Ectodermal cell (in vitro differentiated cells): ENCODE measurements around the gene RSPO4.
"Not testable (repeated sequence)": the region's sequence is repeated elsewhere in the genome, so short reads cannot be mapped to it uniquely, and the experiment has no call there.

Experiments
- H3K27ac ChIP-seq: 2 replicates; pipeline ENCODE4 v1.7.0; 2013; ENCODE audit warnings: mild to moderate bottlenecking, low read depth, low read length; ENCODE audit not compliant: insufficient read depth, poor library complexity, severe bottlenecking
- H3K27me3 ChIP-seq: 2 replicates; pipeline ENCODE4 v1.7.0; 2013; ENCODE audit warnings: mild to moderate bottlenecking, low read length; ENCODE audit not compliant: insufficient read depth, control insufficient read depth, poor library complexity, severe bottlenecking
- H3K36me3 ChIP-seq: one replicate; pipeline ENCODE4 v1.7.0; 2013; ENCODE audit warnings: low read length; ENCODE audit not compliant: control insufficient read depth, insufficient read depth
- H3K4me1 ChIP-seq: one replicate; pipeline ENCODE4 v1.7.0; 2013; ENCODE audit warnings: low read length; ENCODE audit not compliant: control insufficient read depth, insufficient read depth
- H3K4me3 ChIP-seq: 2 replicates; pipeline ENCODE4 v1.7.0; 2013; ENCODE audit warnings: low read depth, low read length, control low read depth; ENCODE audit not compliant: insufficient read depth
- H3K9me3 ChIP-seq: 2 replicates; pipeline ENCODE4 v1.7.0; 2013; ENCODE audit warnings: mild to moderate bottlenecking, low read length, moderate library complexity; ENCODE audit not compliant: control insufficient read depth
- WGBS, 2 experiments: methylation state at CpG; one replicate each; pipeline ENCODE4 v1.1.7; 2013; ENCODE audit warnings: missing lambda C conversion rate in 2 of 2; 5-methylcytosine and 5-hydroxymethylcytosine counted together

Gene RSPO4

DNA sequence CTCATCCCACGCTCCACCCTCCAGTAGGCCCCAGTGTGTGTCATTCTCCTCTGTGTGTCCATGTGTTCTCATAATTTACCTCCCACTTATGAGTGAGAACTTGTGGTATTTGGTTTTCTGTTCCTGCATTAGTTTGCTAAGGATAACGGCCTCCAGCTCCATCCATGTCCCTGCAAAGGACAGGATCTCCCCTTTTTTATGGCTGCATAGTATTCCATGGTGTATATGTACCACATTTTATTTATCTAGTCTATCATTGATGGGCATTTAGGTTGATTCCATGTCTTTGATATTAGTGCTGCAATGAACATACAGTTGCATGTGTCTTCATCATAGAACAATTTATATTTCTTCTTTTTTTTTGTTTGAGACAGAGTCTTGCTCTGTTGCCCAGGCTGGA lies 24.1 kb upstream of the RSPO4 start:
- 79 to 90% methylated on average over 2 of the region's 2 CpGs for WGBS, 2 experiments

GRCh38 chr20:1022871-1023270 lies 20.8 kb upstream of the RSPO4 start:
- Histone ChIP-seq H3K27me3 (no peaks in the 10 kb centered on the region), H3K9me3 (no peaks in the 10 kb centered on the region), H3K4me3 (no peak overlapping the region), H3K27ac (no peak overlapping the region), H3K36me3 (no peaks in the 10 kb centered on the region), H3K4me1 (no peaks in the 10 kb centered on the region)

More for the DNA sequence above, 24.1 kb upstream of the RSPO4 start:
- not testable (repeated sequence) for H3K9me3 ChIP-seq, H3K4me3 ChIP-seq, H3K36me3 ChIP-seq, H3K27ac ChIP-seq, H3K27me3 ChIP-seq, H3K4me1 ChIP-seq

GRCh38 chr20:1020614-1021013 lies 18.5 kb upstream of the RSPO4 start:
- no peaks in the 10 kb centered on the region for H3K36me3 ChIP-seq
- no peaks in the 10 kb centered on the region for H3K27me3 ChIP-seq
- H3K9me3 ChIP-seq, result no peaks in the 10 kb centered on the region
- no peaks in the 10 kb centered on the region for H3K4me1 ChIP-seq
- H3K4me3 ChIP-seq, result no peak overlapping the region
- WGBS, 2 experiments, result 84 to 88% methylated on average over 5 of the region's 5 CpGs
- no peak overlapping the region for H3K27ac ChIP-seq

DNA sequence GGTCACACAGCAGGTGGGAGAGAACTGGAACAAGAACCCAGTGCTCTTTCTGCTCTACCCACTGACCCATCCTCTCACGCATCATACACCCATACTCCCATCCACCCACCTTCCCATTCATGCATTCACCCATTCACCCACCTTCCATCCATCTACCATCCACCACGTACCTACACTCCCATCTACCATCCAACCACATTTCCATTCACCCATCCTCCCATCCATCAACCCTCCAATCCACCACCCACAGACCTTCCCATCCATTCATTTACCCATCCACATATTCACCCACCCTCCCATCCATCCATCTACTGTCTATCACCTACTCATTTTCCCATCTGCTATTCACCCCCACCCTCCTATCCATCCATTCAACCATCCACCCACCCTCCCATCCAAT lies 17.2 kb upstream of the RSPO4 start:
- no peaks in the 10 kb centered on the region for H3K9me3 ChIP-seq
- WGBS, 2 experiments, result 47% methylated on average over 2 of the region's 2 CpGs
- no peak overlapping the region for H3K4me3 ChIP-seq
- no peaks in the 10 kb centered on the region for H3K4me1 ChIP-seq
- H3K27me3 ChIP-seq, result no peaks in the 10 kb centered on the region
- no peaks in the 10 kb centered on the region for H3K36me3 ChIP-seq
- H3K27ac ChIP-seq, result no peak overlapping the region

DNA sequence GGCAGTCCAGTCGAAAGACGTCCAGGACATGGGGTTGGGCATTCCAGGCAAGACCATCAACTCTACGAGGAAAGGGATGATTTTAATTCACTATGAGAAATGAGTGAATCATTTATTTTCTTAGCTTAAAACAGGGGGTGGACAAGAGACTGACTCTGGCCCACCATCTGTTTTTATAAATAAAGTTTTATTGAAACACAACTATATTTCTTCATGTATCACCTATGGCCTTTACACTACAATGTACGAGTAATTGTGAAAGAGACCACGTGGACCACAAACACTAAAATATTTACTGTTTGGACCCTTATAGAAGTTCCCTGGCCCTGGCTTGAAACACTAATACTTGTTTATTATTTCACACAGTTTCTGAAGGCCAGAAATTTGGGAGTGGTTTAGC lies 15.6 kb upstream of the RSPO4 start:
- H3K4me3 ChIP-seq, result no peak overlapping the region
- 54 to 56% methylated on average over 5 of the region's 5 CpGs for WGBS, 2 experiments

GRCh38 chr20:1015181-1015580 lies 13.1 kb upstream of the RSPO4 start:
- 96% methylated on average over 1 of the region's 1 CpG for WGBS, 2 experiments
- H3K36me3 ChIP-seq, result no peaks in the 10 kb centered on the region
- no peaks in the 10 kb centered on the region for H3K4me1 ChIP-seq
- no peak overlapping the region for H3K27ac ChIP-seq
- H3K4me3 ChIP-seq, result no peak overlapping the region
- no peaks in the 10 kb centered on the region for H3K27me3 ChIP-seq
- no peaks in the 10 kb centered on the region for H3K9me3 ChIP-seq

More for the DNA sequence above, 15.6 kb upstream of the RSPO4 start:
- no peak overlapping the region for H3K27ac ChIP-seq
- H3K9me3 ChIP-seq, result no peaks in the 10 kb centered on the region
- no peaks in the 10 kb centered on the region for H3K4me1 ChIP-seq
- H3K27me3 ChIP-seq, result no peaks in the 10 kb centered on the region
- H3K36me3 ChIP-seq, result no peaks in the 10 kb centered on the region

DNA sequence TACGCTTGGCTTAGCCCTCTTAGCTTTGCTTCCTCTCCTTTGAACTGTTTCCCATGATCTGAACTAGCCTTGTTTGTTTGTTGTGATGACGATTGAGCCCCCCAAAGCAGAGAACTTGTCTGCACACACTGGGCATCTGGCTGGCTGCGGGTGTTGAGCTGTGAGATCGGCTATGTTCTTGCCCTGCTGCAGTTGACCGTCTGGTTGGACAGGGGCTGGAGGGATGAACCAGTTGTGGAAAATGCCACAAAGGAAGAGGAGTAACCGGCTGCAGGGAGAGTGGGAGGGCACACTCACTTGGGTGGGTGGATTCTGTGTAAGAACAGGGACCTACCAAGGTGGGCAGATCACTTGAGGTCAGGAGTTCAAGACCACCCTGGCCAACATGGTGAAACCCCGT lies 12.4 kb upstream of the RSPO4 start:
- WGBS, 2 experiments, result 72 to 87% methylated on average over 5 to 7 of the region's 7 CpGs

DNA sequence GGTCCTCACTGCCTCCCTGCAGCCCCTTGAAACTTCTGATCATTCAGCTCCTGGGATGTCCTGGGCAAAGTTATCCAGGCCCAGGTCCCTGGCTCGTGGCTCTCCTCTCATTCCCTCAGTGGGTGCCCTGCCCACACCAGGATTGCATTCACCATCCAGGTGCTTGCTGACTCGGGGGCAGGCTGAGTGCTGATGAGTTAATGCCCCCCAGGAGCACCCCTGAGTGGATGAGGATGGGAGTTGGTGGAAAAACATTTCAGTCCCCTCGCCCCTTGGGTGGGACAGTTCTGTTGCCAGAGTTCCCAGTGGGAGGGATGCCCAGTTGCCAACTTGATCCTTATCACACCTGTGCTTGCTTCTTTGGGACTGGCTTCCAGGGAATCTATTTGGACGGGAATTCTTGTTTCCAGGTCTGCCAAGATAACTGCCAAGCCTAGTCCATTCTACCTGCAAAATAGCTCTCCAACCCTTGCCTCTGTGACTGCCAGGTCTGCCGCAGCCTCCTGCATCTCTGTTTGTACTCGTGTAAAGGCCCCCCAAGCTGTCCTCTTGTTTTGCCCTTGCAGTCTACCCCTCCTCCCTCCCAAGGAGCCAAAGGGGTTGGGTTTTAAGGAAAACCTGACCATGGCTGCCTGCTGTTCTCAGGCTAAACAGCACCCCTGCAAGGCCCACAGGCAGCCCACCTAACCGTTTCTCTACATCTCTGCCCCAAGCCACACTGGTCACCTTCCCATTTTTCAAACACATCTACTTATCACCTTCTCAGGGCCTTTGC lies 11.6 kb upstream of the RSPO4 start:
- H3K27ac ChIP-seq, result no peak overlapping the region
- H3K36me3 ChIP-seq, result no peaks in the 10 kb centered on the region
- H3K4me3 ChIP-seq, result no peak overlapping the region
- no peaks in the 10 kb centered on the region for H3K27me3 ChIP-seq
- WGBS, 2 experiments, result 83% methylated on average over 7 of the region's 7 CpGs
- H3K4me1 ChIP-seq, result no peaks in the 10 kb centered on the region
- no peaks in the 10 kb centered on the region for H3K9me3 ChIP-seq

More for the DNA sequence above, 12.4 kb upstream of the RSPO4 start:
- Histone ChIP-seq H3K4me3 (no peak overlapping the region), H3K36me3 (no peaks in the 10 kb centered on the region), H3K9me3 (no peaks in the 10 kb centered on the region), H3K27ac (no peak overlapping the region), H3K4me1 (no peaks in the 10 kb centered on the region), H3K27me3 (no peaks in the 10 kb centered on the region)

GRCh38 chr20:1012359-1013168 lies 10.5 kb upstream of the RSPO4 start:
- Histone ChIP-seq H3K27me3 (no peaks in the 10 kb centered on the region), H3K9me3 (no peaks in the 10 kb centered on the region), H3K27ac (no peak overlapping the region), H3K4me1 (no peaks in the 10 kb centered on the region), H3K4me3 (no peak overlapping the region), H3K36me3 (no peaks in the 10 kb centered on the region)
- WGBS, 2 experiments, result 76 to 78% methylated on average over 10 of the region's 10 CpGs

GRCh38 chr20:1010659-1011058 lies 8.5 kb upstream of the RSPO4 start:
- Histone ChIP-seq H3K4me1 (no peaks in the 10 kb centered on the region), H3K4me3 (no peak overlapping the region), H3K27ac (no peak overlapping the region), H3K36me3 (no peaks in the 10 kb centered on the region), H3K27me3 (no peaks in the 10 kb centered on the region), H3K9me3 (no peaks in the 10 kb centered on the region)
- WGBS, 2 experiments, result 90 to 92% methylated on average over 6 of the region's 6 CpGs
